IPS-20b (cell line): Measurements from ENCODE around the gene CPXM1.
"Not testable (repeated sequence)": the region's sequence is repeated elsewhere in the genome, so short reads cannot be mapped to it uniquely, and the experiment has no call there.

Experiments used
- H3K27ac ChIP-seq: one replicate; pipeline ENCODE4 v1.5.1; 2013; ENCODE audit warnings: low read length
- H3K27me3 ChIP-seq: 2 replicates; pipeline ENCODE4 v1.6.1; 2013; ENCODE audit warnings: mild to moderate bottlenecking, low read length, inconsistent platforms; ENCODE audit not compliant: insufficient read depth
- H3K36me3 ChIP-seq: 2 replicates; pipeline ENCODE4 v1.6.1; 2013; ENCODE audit warnings: low read depth, mild to moderate bottlenecking, inconsistent platforms, low read length, moderate library complexity; ENCODE audit not compliant: insufficient read depth
- H3K4me1 ChIP-seq: 2 replicates; pipeline ENCODE4 v1.6.1; 2013; ENCODE audit warnings: mild to moderate bottlenecking, control low read depth, inconsistent platforms, low read length, moderate library complexity; ENCODE audit not compliant: insufficient read depth
- H3K4me3 ChIP-seq: 2 replicates; pipeline ENCODE4 v1.5.1; 2013; ENCODE audit warnings: mild to moderate bottlenecking, low read length, inconsistent platforms
- H3K9ac ChIP-seq: 2 replicates; pipeline ENCODE4 v1.6.1; 2013; ENCODE audit warnings: low read depth, mild to moderate bottlenecking, inconsistent platforms, low read length, moderate library complexity
- H3K9me3 ChIP-seq: 2 replicates; pipeline ENCODE4 v1.6.1; 2013; ENCODE audit warnings: mild to moderate bottlenecking, low read depth, low read length, inconsistent platforms; ENCODE audit not compliant: insufficient read depth

Gene CPXM1

GRCh38 chr20:2807929-2808328 lies 7.5 kb upstream of the CPXM1 start:
- not testable (repeated sequence) for H3K4me3 ChIP-seq, H3K4me1 ChIP-seq, H3K36me3 ChIP-seq, H3K9me3 ChIP-seq, H3K27ac ChIP-seq, H3K9ac ChIP-seq
- H3K27me3 ChIP-seq = peaks cover 70% of the 10 kb centered on the region

- Histone ChIP-seq H3K4me1 (peaks cover 3% of the 10 kb centered on the region; the same call in 1 of the 2 replicates), H3K27ac (no peak overlapping the region), H3K4me3 (no peak overlapping the region), H3K36me3 (no peaks in the 10 kb centered on the region), H3K9ac (no peak overlapping the region), H3K27me3 (peaks cover 79% of the 10 kb centered on the region), H3K9me3 (0 out of 2 replicates have a peak, but pooled peaks cover under 1% of the 10 kb centered on the region)
These were observed 6.6 kb upstream of the CPXM1 start for GRCh38 chr20:2807019-2807418.

GRCh38 chr20:2806351-2806701 lies 5.9 kb upstream of the CPXM1 start:
- no peak overlapping the region for H3K9ac ChIP-seq
- H3K27me3 ChIP-seq = peaks cover 86% of the 10 kb centered on the region
- no peaks in the 10 kb centered on the region for H3K36me3 ChIP-seq
- H3K27ac ChIP-seq = no peak overlapping the region
- H3K4me3 ChIP-seq = no peak overlapping the region
- H3K4me1 ChIP-seq = peaks cover 4% of the 10 kb centered on the region; the same call in 1 of the 2 replicates
- H3K9me3 ChIP-seq = no peaks in the 10 kb centered on the region

- H3K27me3 ChIP-seq = peaks cover 91% of the 10 kb centered on the region
- no peaks in the 10 kb centered on the region for H3K9me3 ChIP-seq
- no peak overlapping the region for H3K9ac ChIP-seq
- H3K4me1 ChIP-seq = peaks cover 9% of the 10 kb centered on the region; the same call in 1 of the 2 replicates
- no peak overlapping the region for H3K27ac ChIP-seq
- no peaks in the 10 kb centered on the region for H3K36me3 ChIP-seq
- H3K4me3 ChIP-seq = peak overlapping the region; percentile 46; the same call in 1 of the 2 replicates
These were observed 5.4 kb upstream of the CPXM1 start for GRCh38 chr20:2805689-2806350.

GRCh38 chr20:2804852-2805688 lies 4.6 kb upstream of the CPXM1 start:
- Histone ChIP-seq H3K27ac (no peak overlapping the region), H3K27me3 (peaks cover 91% of the 10 kb centered on the region), H3K9ac (no peak overlapping the region), H3K4me3 (peak overlapping the region; percentile 46; the same call in 1 of the 2 replicates), H3K36me3 (no peaks in the 10 kb centered on the region), H3K9me3 (no peaks in the 10 kb centered on the region), H3K4me1 (peaks cover 10% of the 10 kb centered on the region; the same call in 1 of the 2 replicates)

- H3K27me3 ChIP-seq = peaks cover 93% of the 10 kb centered on the region
These were observed 3.8 kb upstream of the CPXM1 start for GRCh38 chr20:2804041-2804828.

GRCh38 chr20:2801286-2801728 lies 880 bp upstream of the CPXM1 start:
- Histone ChIP-seq H3K4me3 (peak overlapping the region; percentile 89), H3K27me3 (peaks cover 65% of the 10 kb centered on the region), H3K9ac (peak overlapping the region; percentile 37; the same call in 1 of the 2 replicates), H3K36me3 (peaks cover 25% of the 10 kb centered on the region), H3K27ac (no peak overlapping the region), H3K9me3 (no peaks in the 10 kb centered on the region), H3K4me1 (peaks cover 15% of the 10 kb centered on the region; the same call in 1 of the 2 replicates)

More at GRCh38 chr20:2804041-2804828, 3.8 kb upstream of the CPXM1 start:
- no peaks in the 10 kb centered on the region for H3K36me3 ChIP-seq
- H3K27ac ChIP-seq = no peak overlapping the region
- H3K4me1 ChIP-seq = peaks cover 13% of the 10 kb centered on the region; the same call in 1 of the 2 replicates
- H3K4me3 ChIP-seq = no peak overlapping the region
- H3K9ac ChIP-seq = no peak overlapping the region
- no peaks in the 10 kb centered on the region for H3K9me3 ChIP-seq

GRCh38 chr20:2799688-2800520 lies 523 bp downstream of the CPXM1 start:
- H3K27me3 ChIP-seq = peaks cover 51% of the 10 kb centered on the region
- H3K4me1 ChIP-seq = peaks cover 12% of the 10 kb centered on the region; the same call in 1 of the 2 replicates
- no peak overlapping the region for H3K27ac ChIP-seq
- peak overlapping the region; percentile 89 for H3K4me3 ChIP-seq
- H3K9ac ChIP-seq = peak overlapping the region; percentile 85; the same call in 1 of the 2 replicates
- H3K36me3 ChIP-seq = peaks cover 39% of the 10 kb centered on the region
- no peaks in the 10 kb centered on the region for H3K9me3 ChIP-seq

- Histone ChIP-seq H3K36me3 (peaks cover 46% of the 10 kb centered on the region), H3K9me3 (no peaks in the 10 kb centered on the region), H3K4me3 (peak overlapping the region; percentile 89), H3K4me1 (peaks cover 12% of the 10 kb centered on the region; the same call in 1 of the 2 replicates), H3K27me3 (peaks cover 44% of the 10 kb centered on the region), H3K27ac (no peak overlapping the region), H3K9ac (peak overlapping the region; percentile 85; the same call in 1 of the 2 replicates)
These were observed 1.2 kb downstream of the CPXM1 start for GRCh38 chr20:2799271-2799670.

- Histone ChIP-seq H3K9ac (peak overlapping the region; percentile 85; the same call in 1 of the 2 replicates), H3K4me1 (peaks cover 12% of the 10 kb centered on the region; the same call in 1 of the 2 replicates), H3K27ac (no peak overlapping the region), H3K9me3 (no peaks in the 10 kb centered on the region), H3K27me3 (peaks cover 40% of the 10 kb centered on the region), H3K4me3 (peak overlapping the region; percentile 89; the same call in 1 of the 2 replicates), H3K36me3 (peaks cover 49% of the 10 kb centered on the region)
These were observed 1.6 kb downstream of the CPXM1 start for GRCh38 chr20:2798814-2799213.
